ENCODE data around the gene TECPR2.

TECPR2 gene

DNA sequence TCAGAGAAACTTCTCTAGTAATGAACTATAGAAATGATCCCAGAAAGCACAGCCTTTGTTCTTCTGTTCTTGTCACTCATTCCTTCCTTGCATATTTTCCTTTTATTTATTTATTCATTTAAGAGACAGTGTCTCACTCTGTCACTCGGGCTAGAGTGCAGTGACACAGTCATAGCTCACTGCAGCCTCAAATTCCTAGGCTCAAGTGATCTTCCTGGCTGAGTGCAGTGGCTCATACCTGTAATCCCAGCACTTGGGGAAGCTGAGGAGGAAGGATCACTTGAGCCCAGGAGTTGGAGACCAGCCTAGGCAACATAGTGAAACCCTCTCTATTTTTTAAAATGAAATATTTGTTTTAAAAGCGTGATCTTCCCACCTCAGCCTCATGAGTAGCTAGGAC lies 11.5 kb downstream of the TECPR2 start:
- no peak overlapping the region for H3K4me3 ChIP-seq (ENCODE audit: low read length)
- TF ChIP-seq, protein P1, sequence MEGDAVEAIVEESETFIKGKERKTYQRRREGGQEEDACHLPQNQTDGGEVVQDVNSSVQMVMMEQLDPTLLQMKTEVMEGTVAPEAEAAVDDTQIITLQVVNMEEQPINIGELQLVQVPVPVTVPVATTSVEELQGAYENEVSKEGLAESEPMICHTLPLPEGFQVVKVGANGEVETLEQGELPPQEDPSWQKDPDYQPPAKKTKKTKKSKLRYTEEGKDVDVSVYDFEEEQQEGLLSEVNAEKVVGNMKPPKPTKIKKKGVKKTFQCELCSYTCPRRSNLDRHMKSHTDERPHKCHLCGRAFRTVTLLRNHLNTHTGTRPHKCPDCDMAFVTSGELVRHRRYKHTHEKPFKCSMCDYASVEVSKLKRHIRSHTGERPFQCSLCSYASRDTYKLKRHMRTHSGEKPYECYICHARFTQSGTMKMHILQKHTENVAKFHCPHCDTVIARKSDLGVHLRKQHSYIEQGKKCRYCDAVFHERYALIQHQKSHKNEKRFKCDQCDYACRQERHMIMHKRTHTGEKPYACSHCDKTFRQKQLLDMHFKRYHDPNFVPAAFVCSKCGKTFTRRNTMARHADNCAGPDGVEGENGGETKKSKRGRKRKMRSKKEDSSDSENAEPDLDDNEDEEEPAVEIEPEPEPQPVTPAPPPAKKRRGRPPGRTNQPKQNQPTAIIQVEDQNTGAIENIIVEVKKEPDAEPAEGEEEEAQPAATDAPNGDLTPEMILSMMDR (IDR thresholded peaks at IDR 0.05; ENCODE audit: insufficient read depth, low read depth, low read length, missing control alignments): no peak
- no peak for DNase-seq (ENCODE audit: low read depth)

DNA sequence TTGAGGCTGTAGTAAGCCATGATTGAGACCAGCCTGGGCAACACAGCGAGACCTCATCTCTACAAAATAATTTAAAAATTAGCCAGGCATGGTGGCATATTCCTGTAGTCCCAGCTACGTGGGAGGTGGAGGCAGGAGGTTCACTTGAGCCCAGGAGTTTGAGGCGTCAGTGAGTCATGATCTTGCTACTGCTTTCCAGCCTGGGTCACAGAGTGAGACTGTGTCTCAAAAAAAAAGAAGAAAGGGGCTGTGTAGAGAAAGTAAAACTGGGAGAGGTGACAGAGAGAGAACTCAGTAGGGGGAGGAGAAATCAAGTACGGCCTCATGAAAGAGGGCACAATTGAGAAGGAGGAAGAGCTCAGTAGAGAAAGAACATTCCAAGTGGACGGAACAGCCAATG lies 12.4 kb downstream of the TECPR2 start:
- no peak for DNase-seq (ENCODE audit: low read depth)
- H3K4me3 ChIP-seq (ENCODE audit: low read length): no peak overlapping the region
- TF ChIP-seq, protein P1 (IDR thresholded peaks at IDR 0.05; ENCODE audit: insufficient read depth, low read depth, low read length, missing control alignments): no peak

DNA sequence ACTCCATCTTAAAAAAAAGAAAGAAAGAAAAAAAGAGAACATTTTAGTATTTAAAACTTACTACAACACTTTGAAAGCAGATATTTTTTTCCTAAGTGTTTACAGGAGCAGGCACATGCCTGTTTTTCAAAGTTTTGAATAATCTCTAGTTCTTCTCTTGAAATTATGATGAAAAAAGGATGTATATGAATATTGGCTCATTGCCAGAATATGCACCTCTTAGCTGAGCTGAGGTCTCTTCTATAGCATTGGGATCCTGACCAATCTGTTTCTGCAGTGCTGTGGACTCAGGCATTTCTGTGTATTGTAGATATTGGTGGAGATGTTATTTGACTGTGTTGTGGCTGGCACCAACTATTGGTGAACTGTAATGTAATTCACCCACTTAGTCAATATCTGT lies 15.0 kb downstream of the TECPR2 start:
- TF ChIP-seq, protein P1 (IDR thresholded peaks at IDR 0.05; ENCODE audit: insufficient read depth, low read depth, low read length, missing control alignments): no peak
- DNase-seq (ENCODE audit: low read depth): no peak
- H3K4me3 ChIP-seq (ENCODE audit: low read length): no peak overlapping the region

DNA sequence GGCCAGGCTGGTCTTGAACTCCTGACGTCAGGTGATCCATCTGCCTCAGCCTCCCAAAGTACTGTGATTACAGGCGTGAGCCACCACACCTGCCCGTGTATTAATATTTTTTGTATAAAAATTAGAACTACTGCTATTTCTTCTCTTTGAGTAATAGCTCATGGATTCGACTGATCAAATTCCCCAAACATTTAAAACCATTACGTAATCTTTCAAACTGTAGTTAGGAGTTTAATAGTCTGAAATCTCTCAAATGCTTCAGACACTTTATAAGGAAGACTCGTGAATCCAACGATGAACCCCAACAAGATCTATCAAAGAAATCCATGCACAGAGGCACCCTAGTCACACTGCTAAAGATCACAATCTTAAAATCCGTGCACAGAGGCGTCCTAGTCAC lies 16.1 kb downstream of the TECPR2 start:
- no peak for DNase-seq (ENCODE audit: low read depth)
- TF ChIP-seq, protein P1 (IDR thresholded peaks at IDR 0.05; ENCODE audit: insufficient read depth, low read depth, low read length, missing control alignments): no peak
- no peak overlapping the region for H3K4me3 ChIP-seq (ENCODE audit: low read length)

DNA sequence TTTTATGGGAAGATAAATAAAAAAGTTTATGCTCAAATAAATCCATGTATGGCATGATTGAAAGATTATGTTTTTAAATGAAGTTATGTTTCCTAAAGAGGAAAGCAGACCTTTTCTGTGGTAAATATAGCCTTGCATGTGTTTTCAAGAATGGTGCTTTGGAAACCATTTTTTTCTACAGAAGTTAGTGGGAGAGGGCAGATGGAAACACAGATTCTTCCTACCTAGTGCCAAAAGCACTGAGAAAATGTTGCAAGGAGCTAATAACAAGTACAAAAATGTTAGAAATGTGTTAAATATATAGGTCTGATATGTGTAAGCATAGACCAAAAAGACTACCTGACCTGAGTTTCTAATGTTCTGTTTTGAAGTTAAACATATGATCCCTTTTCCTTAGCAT lies 24.3 kb downstream of the TECPR2 start:
- no peak overlapping the region for H3K4me3 ChIP-seq (ENCODE audit: low read length)
- TF ChIP-seq, protein P1 (IDR thresholded peaks at IDR 0.05; ENCODE audit: insufficient read depth, low read depth, low read length, missing control alignments): no peak
- no peak for DNase-seq (ENCODE audit: low read depth)

DNA sequence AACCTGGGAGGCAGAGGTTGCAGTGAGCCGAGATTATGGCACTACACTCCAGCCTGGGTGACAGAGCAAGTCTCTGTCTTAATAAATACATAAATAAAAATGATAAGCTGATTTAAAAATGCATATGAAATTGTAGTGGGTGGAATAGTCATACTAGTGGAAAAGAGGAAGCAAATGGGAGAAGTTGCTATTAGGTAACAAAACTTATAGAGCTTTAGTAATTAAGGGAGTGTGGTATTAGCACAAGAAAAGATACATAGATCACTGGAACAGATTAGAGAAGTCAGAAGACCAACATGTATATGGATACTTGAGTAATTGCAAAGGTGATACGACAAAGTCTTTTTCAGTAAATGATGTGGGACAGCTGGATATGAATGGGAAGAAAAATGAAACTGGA lies 26.5 kb downstream of the TECPR2 start:
- TF ChIP-seq, protein P1 (IDR thresholded peaks at IDR 0.05; ENCODE audit: insufficient read depth, low read depth, low read length, missing control alignments): no peak
- DNase-seq (ENCODE audit: low read depth): no peak
- no peak overlapping the region for H3K4me3 ChIP-seq (ENCODE audit: low read length)

DNA sequence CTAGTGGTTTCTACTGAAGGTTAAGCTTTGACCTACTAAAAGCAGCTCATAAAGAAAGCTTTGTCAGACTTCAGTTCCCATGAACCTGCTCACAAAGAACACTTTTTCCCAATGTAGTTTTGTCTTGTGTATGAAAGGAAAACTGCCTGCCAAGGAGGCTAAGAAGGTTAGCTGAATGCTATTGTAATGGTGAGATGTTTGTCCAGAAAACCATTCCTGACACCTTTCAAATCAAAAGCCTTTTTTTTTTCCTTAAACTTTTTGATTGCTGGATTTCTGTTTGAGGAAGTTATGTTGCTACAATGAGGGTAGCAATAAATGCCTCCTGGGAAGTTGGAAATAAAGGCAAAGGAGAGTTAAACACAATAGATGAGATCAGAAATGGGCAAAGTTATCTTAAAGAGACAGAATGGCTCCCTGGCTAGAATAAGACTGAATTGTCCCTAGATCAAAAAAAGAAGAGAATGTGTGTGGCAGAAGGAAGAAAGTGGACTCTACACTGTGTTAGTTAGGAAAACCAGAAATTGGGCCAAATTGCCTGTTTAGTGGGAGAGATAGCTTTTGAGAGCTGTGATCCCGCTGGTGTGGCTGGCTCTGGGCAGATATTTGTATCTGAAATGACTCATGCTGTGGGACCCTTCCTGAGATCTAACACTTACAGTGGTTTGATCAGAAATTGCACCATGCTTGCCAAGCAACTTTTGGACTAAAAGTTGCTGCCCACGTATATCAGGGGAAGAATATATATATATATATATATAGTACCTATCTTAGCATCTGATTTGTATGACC lies 27.5 kb downstream of the TECPR2 start:
- no peak overlapping the region for H3K4me3 ChIP-seq (ENCODE audit: low read length)
- TF ChIP-seq, protein P1 (IDR thresholded peaks at IDR 0.05; ENCODE audit: insufficient read depth, low read depth, low read length, missing control alignments): no peak
- no peak for DNase-seq (ENCODE audit: low read depth)
